Activated CD4-positive, alpha-beta memory T cell treated with anti-CD3 and anti-CD28 coated beads for 36 hours (primary cell): ENCODE results near the gene C1QTNF6. TPM values are rescaled to one million over a fixed set of nuclear protein-coding genes. Genes with fewer than 3 reads are reported as not detected.
A peak's percentile ranks its signal among the peaks of the same experiment; 100 is the strongest.
"Not testable (repeated sequence)": the region's sequence is repeated elsewhere in the genome, so short reads cannot be mapped to it uniquely, and the experiment has no call there.

Experiments
- CTCF ChIA-PET: fragments of 350-600 bp; sonication (Branson Sonifier 250); formaldehyde crosslinking; loops from one replicate; lab custom pipeline; 2021; ENCODE audit warnings: antibody characterized with exemption, inconsistent platforms; lab: Charles Lee
- POLR2A ChIA-PET: fragments of 350-600 bp; sonication (Branson Sonifier 250); formaldehyde crosslinking; loops from one replicate; lab custom pipeline; 2021; ENCODE audit warnings: antibody characterized with exemption; lab: Charles Lee
- DNase-seq: peaks from one replicate; pipeline ENCODE4 v3.0.0-alpha.2; 2020
- H3K27ac Mint-ChIP-seq: one replicate; pipeline ENCODE4 v1.8.0; 2021; ENCODE audit warnings: mixed read lengths
- H3K27me3 Mint-ChIP-seq: one replicate; pipeline ENCODE4 v1.8.0; 2021; ENCODE audit warnings: mixed read lengths
- H3K36me3 Mint-ChIP-seq: one replicate; pipeline ENCODE4 v1.8.0; 2021; ENCODE audit warnings: mixed read lengths
- H3K4me1 Mint-ChIP-seq: one replicate; pipeline ENCODE4 v1.8.0; 2021; ENCODE audit warnings: low read depth, mixed read lengths
- H3K4me3 Mint-ChIP-seq: one replicate; pipeline ENCODE4 v1.8.0; 2021; ENCODE audit warnings: mild to moderate bottlenecking, mixed read lengths
- H3K9me3 Mint-ChIP-seq: one replicate; pipeline ENCODE4 v1.8.0; 2021; ENCODE audit warnings: mixed read lengths
- intact Hi-C: fragments of 100-400 bp; cut with micrococcal nuclease; formaldehyde crosslinking; loops from one replicate; pipeline ENCODE4 v1.15.1; 2023
- total RNA-seq, 2 experiments: library from RNA; stranded (reverse); gene quantifications; one replicate each; pipeline ENCODE4 v1.2.3, GENCODE V29; 2021

The C1QTNF6 gene
- total RNA-seq, 2 experiments from 2014 or later, result 11.1 to 13.0 TPM

DNA sequence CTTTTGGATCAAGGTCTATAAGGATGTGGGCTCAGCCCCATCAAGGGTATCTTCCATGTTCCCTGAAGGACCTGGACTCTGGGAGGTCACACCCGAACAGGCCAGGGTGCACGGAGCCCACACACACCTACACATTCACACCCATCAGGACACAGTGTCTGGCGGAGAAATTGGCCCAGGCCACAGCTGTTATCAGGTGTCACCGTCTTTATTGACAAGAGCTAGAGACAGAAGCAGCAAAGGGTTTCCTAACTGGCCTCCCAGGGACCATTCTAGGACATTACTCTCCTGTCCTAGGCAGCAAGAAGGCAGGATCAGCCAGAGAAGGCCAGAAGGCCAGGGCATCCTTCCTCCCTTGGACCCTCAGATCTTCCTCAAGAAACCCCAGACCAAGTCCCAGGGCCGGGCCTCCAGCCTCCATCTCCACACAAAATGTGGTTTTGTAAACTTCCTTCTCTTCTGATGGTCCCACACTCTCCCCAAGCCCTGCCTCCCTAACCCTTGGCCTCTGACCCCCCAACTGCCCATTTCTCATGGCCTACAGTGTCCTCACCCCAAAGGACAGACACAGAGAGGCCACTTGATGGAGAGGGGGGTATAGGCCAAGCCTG is 16.1 kb upstream of the C1QTNF6 start:
- Mint-ChIP-seq H3K4me1 (peaks cover 26% of the 10 kb centered on the region), H3K27me3 (no peaks in the 10 kb centered on the region), H3K36me3 (no peaks in the 10 kb centered on the region), H3K4me3 (no peak overlapping the region), H3K27ac (peak overlapping the region; percentile 45), H3K9me3 (no peaks in the 10 kb centered on the region)
- no peak for DNase-seq
- intact Hi-C loops, result no loop called here
- POLR2A ChIA-PET, result no interaction called here
- CTCF ChIA-PET, result no interaction called here

DNA sequence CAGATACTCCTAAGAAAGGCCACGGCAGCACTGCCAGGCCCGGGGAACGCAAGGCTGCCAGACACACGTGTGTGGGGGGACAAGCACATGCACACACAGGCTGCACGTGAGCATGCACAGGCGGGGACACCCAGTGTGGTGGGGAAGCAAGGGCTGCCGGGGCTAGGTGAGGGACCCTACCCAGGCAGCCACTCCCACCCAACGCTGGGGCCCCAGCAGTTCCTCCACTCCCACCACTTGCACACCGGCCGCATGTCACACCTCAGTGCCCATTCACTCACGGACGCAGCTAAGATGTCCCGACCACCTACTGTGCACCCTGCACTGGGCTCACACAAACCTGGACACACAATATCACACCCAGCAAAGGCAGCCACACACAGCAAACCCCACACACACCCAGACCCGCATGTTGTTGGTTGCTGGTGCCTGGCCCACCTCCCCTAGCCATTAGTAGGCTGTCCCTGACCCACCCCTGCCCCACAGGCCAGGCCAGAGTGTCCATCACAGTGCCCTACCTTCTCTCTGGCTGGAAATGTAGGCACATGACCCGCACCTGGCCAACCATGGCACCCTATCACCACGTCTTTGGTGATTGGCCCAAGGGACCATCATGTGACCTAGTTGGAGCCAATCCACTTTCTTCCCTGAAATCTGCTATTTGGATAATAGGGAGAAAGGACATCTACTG is 15.5 kb upstream of the C1QTNF6 start:
- Mint-ChIP-seq H3K9me3 (no peaks in the 10 kb centered on the region), H3K36me3 (no peaks in the 10 kb centered on the region), H3K27ac (no peak overlapping the region), H3K27me3 (no peaks in the 10 kb centered on the region), H3K4me1 (peaks cover 21% of the 10 kb centered on the region), H3K4me3 (no peak overlapping the region)
- no peak for DNase-seq
- intact Hi-C loops, result no loop called here
- ChIA-PET CTCF (interaction anchor here (5.2 kb wide), 1 partner anchor 56 kb away, joined by 38 read pairs; no protein-coding TSS in a partner anchor), POLR2A (no interaction called here)

DNA sequence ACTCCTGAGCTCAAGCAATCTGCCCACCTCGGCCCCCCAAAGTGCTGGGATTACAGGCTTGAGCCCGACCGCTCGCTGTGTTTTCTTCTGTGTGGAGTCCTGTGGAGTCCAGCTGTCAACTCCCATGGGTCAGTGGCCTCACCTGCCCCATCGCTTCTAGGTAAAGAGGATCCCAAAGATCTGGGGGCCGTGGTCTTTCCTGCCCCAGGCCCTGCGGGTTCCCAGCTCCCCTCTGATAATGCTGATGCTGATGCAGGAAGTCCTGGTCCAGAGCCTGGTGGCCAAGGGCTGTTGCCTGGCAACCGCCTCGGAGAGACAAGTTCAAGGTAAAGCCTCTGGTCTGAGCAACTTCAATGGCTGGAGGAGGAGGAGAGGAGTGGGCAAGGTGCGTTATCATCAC is 14.7 kb upstream of the C1QTNF6 start:
- Mint-ChIP-seq H3K4me3 (no peak overlapping the region), H3K27ac (no peak overlapping the region), H3K27me3 (no peaks in the 10 kb centered on the region), H3K4me1 (peaks cover 23% of the 10 kb centered on the region), H3K9me3 (no peaks in the 10 kb centered on the region), H3K36me3 (no peaks in the 10 kb centered on the region)
- POLR2A ChIA-PET, result no interaction called here
- no peak for DNase-seq
- intact Hi-C loops, result no loop called here
- CTCF ChIA-PET, result interaction anchor here (5.2 kb wide), 1 partner anchor 57 kb away, joined by 38 read pairs; no protein-coding TSS in a partner anchor

DNA sequence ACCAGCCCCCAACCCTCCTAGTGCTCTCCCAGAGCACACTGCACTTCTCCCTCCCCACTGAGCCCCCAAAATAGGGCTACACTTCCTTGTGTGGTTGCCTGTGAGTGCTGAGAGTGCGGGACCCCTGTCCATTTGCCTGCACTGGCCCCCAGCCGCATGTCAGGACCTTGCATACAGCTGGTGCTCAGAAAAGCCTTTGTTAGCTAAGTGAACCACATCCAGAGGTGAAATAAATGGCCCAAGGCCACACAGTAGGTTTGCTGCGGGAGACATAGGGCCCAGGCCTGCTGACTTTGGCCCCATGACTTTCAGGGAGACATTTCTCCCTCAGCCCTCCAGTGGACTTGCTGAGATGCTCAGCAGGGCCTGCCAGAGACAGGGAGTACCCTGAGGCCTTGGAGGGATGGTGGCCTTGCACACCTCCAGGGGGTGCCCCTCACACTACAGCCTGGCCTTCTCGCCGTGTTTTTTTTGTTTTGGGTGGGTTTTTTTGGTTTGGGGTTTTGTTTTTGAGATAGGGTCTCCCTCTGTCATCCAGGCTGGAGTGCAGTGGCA is 14.0 kb upstream of the C1QTNF6 start:
- intact Hi-C loops, result no loop called here
- ChIA-PET CTCF (interaction anchor here (4.0 to 5.6 kb wide), 3 partner anchors 16 to 157 kb away, joined by 38 to 55 read pairs (median 41); no protein-coding TSS in a partner anchor), POLR2A (no interaction called here)
- H3K27me3 Mint-ChIP-seq, result no peaks in the 10 kb centered on the region
- H3K4me1 Mint-ChIP-seq, result peaks cover 27% of the 10 kb centered on the region
- H3K4me3 Mint-ChIP-seq, result no peak overlapping the region
- H3K27ac Mint-ChIP-seq, result no peak overlapping the region
- H3K9me3 Mint-ChIP-seq, result no peaks in the 10 kb centered on the region
- DNase-seq, result no peak
- H3K36me3 Mint-ChIP-seq, result no peaks in the 10 kb centered on the region

DNA sequence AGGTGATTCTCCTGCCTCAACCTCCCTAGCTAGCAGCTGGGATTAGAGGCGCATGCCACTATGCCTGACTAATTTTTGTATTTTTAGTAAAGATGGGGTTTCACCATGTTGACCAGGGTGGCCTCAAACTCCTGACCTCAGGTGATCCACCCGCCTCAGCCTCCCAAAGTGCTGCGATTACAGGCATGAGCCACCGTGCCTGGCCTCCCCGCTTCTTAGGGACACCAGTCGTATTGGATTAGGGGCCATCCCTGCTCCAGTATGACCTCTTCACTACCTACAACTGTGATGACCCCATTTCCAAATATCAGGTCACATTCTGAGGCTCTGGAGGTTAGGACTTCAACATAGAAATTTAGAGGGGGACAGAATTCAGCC is 13.4 kb upstream of the C1QTNF6 start:
- H3K27me3 Mint-ChIP-seq, H3K27ac Mint-ChIP-seq, H3K4me3 Mint-ChIP-seq, DNase-seq, intact Hi-C loops, H3K9me3 Mint-ChIP-seq, H3K36me3 Mint-ChIP-seq: not testable (repeated sequence)
- H3K4me1 Mint-ChIP-seq, result peaks cover 30% of the 10 kb centered on the region
- ChIA-PET POLR2A (interaction anchor here (1.0 kb wide), 1 partner anchor 18 kb away, joined by 3 read pairs; no protein-coding TSS in a partner anchor), CTCF (interaction anchor here (1.0 to 5.6 kb wide), 7 partner anchors 9 to 224 kb away, joined by 3 to 55 read pairs (median 38); no protein-coding TSS in a partner anchor)

DNA sequence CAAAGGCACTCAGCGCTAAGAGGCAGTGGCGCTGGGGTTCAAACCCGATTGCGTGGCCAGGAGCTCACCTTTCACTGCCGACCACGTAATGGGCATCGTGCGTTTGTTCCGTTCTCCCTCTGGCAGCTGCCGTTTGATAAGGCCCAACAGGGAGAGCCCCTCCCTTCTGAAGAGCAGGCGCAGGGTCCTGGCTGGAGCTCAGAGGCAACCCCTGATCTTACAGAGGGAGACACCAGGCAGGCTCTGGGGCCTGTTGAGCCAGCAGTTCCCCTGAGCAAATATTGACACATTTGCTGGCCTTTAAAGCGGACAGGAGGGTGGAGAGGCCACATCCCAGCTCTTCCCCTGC is 11.7 kb upstream of the C1QTNF6 start:
- H3K27ac Mint-ChIP-seq, result peak overlapping the region; percentile 96
- intact Hi-C loops, result loop anchor here (1.0 to 10.0 kb wide), 11 partner anchors 19 to 417 kb away; no protein-coding TSS in a partner anchor
- peak overlapping the region; percentile 85 for H3K4me3 Mint-ChIP-seq
- H3K4me1 Mint-ChIP-seq, result peaks cover 39% of the 10 kb centered on the region
- ChIA-PET POLR2A (interaction anchor here (1.0 to 3.9 kb wide), 14 partner anchors 9 to 151 kb away, joined by 3 to 25 read pairs (median 6); partner anchors contain the start of genes IL2RB and RAC2), CTCF (interaction anchor here (0.6 to 5.6 kb wide), 54 partner anchors 9 to 961 kb away, joined by 3 to 79 read pairs (median 5); partner anchors contain the start of genes C1QTNF6, IFT27, IL2RB and MFNG)
- no peaks in the 10 kb centered on the region for H3K9me3 Mint-ChIP-seq
- H3K36me3 Mint-ChIP-seq, result no peaks in the 10 kb centered on the region
- DNase-seq, result no peak
- H3K27me3 Mint-ChIP-seq, result no peaks in the 10 kb centered on the region

DNA sequence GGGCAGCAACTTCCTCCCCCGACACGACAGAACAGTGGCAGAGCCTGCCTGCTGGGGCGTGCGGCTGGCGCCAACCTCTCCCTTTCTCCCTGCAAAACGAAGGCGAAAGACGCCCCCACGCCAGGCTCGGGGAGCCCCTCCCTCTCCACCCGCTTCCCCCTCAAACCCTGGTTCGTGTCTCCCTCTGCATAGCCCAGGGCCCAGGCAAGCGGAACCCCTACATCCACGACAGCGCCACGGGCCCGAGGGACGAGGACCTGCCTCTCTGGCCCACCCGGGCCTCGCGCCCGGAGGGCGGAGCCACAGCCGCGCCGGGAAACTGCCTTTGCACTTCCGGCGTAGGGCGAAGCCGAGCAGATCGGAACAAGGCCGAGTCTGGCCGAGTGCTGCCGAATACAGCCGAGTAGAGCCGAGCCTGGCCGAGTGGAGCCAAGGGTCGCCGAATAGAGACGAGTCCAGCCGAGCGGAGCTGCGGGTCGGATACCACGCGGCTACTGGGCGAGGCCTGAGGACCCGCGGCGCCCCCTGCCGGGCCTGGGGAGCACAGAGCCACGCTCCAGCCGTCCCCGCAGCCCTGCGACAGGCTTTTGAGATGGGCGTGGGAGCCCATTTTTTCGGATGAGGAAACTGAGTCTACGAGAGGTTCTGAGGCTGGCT is 11.2 kb upstream of the C1QTNF6 start:
- Mint-ChIP-seq H3K27ac (peak overlapping the region; percentile 96), H3K4me3 (peak overlapping the region; percentile 85), H3K27me3 (no peaks in the 10 kb centered on the region), H3K4me1 (peaks cover 44% of the 10 kb centered on the region), H3K36me3 (no peaks in the 10 kb centered on the region), H3K9me3 (no peaks in the 10 kb centered on the region)
- CTCF ChIA-PET, result interaction anchor here (0.6 to 5.6 kb wide), 57 partner anchors 9 to 961 kb away, joined by 3 to 79 read pairs (median 5); partner anchors contain the start of genes C1QTNF6, IFT27, IL2RB and MFNG
- intact Hi-C loops, result loop anchor here (1.0 to 10.0 kb wide), 11 partner anchors 20 to 417 kb away; no protein-coding TSS in a partner anchor
- peak; percentile 100 for DNase-seq
- POLR2A ChIA-PET, result interaction anchor here (1.0 to 3.9 kb wide), 14 partner anchors 10 to 151 kb away, joined by 3 to 25 read pairs (median 6); partner anchors contain the start of genes IL2RB and RAC2

DNA sequence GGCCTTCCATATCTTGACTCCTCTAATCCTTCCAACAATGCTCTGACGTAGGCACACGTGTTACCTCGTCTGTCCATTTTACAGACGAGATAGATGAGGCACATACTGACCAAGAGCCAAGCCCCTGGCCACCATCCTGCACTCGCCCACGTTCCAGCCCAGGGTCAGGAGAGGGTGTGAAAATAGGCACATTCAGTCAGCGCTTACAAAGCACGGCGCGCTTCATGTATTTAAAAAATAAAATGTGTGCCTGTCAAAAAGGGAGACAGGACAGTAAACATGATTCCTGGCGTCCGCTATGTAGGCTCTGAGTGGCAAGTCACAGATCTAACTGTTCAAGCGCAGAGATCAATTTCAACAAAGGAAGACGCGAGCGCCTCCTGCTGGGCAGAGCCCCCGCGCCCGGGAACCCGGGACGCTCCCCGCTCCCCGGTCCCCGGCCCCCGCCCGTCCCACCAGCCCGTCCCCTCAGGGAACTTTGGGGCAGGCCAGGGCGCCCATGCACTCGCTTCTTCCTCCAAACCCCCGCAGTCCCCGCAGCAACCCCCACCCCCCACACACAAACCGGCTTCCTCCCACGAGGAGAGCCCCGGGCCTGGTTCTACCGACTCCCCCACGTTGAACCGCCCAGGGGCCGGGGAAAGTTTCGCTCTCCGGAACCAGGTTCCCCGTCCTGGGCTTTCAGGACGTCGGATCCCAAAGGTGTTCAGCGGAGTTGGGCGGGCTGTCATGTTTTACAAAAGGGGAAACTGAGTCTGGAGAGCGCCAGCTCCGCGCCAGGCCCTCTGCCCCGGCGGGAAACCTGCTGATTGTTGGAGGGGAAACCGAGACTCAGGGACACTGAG is 10.4 kb upstream of the C1QTNF6 start:
- Mint-ChIP-seq H3K4me3 (peak overlapping the region; percentile 85), H3K27ac (peak overlapping the region; percentile 96), H3K36me3 (no peaks in the 10 kb centered on the region), H3K27me3 (no peaks in the 10 kb centered on the region), H3K9me3 (no peaks in the 10 kb centered on the region), H3K4me1 (peaks cover 52% of the 10 kb centered on the region)
- peak; percentile 96 for DNase-seq
- POLR2A ChIA-PET, result interaction anchor here (0.6 to 3.9 kb wide), 16 partner anchors 20 to 422 kb away, joined by 3 to 25 read pairs (median 6); partner anchors contain the start of genes IFT27, IL2RB and RAC2
- intact Hi-C loops, result loop anchor here (1.0 to 10.0 kb wide), 13 partner anchors 20 to 416 kb away; no protein-coding TSS in a partner anchor
- CTCF ChIA-PET, result interaction anchor here (0.8 to 5.6 kb wide), 51 partner anchors 10 to 342 kb away, joined by 3 to 79 read pairs (median 7); partner anchors contain the start of genes C1QTNF6, IL2RB, MFNG and MPST

DNA sequence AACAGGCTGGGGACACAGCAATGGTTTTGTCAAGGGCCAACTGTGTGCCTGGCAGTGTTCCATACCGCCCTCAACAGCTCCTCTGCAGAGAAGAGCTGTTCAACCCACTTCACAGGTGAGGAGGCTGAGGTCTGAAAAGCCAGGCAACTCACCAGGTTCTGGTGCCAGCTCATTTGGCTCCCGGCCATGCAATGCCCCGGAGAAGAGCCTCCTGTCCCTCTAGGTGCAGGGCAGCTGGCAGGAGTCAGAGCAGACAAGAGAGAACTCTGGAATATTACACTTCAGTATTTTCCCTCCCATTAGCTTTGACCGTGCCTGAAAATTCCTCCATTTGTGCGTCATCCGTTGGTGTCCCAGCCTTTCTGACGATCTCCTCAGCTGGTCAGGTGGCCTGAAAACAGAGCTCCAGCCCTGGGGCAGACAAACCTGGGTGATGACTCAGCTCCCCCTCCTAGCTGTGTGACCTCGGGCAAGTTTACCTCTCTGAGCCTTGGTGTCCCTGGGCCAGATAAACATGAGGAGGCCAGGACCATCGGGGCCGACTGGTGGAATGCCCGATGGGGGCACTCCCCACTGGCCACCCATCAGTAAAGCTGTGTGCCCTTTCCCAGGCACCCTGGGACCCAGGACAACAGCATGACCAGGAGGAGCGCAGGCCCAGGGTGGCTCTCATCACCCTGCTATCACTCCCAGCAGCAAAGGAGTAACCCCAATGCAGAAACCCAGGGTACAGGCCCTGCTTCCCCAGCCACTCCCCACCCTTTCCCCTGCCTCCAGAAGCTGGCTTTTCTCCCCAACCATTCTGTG is 9.6 kb upstream of the C1QTNF6 start:
- Mint-ChIP-seq H3K27me3 (no peaks in the 10 kb centered on the region), H3K4me1 (peaks cover 58% of the 10 kb centered on the region), H3K27ac (peak overlapping the region; percentile 96), H3K36me3 (peaks cover 4% of the 10 kb centered on the region), H3K4me3 (peak overlapping the region; percentile 85), H3K9me3 (peaks cover 4% of the 10 kb centered on the region)
- CTCF ChIA-PET, result interaction anchor here (0.8 to 5.6 kb wide), 28 partner anchors 11 to 341 kb away, joined by 3 to 79 read pairs (median 6); partner anchors contain the start of gene RAC2
- POLR2A ChIA-PET, result interaction anchor here (0.6 to 3.9 kb wide), 11 partner anchors 21 to 421 kb away, joined by 3 to 25 read pairs (median 6); partner anchors contain the start of genes IFT27 and IL2RB
- DNase-seq, result peak; percentile 28
- intact Hi-C loops, result loop anchor here (1.0 to 10.0 kb wide), 8 partner anchors 21 to 343 kb away; no protein-coding TSS in a partner anchor
